Endothelial cell of umbilical vein (primary cell): ENCODE results near the gene CNOT6. TPM values are rescaled to one million over a fixed set of nuclear protein-coding genes. Genes with fewer than 3 reads are reported as not detected.

Source experiments
- BruUV-seq: library from RNA; stranded (reverse); fragments of 400-500 nt; replicated peaks from 2 replicates; lab custom pipeline; 2021; lab: Mats Ljungman, UMichigan
- CTCF ChIA-PET: fragments of 300-600, 350-600 bp; sonication (Branson Sonifier 250); formaldehyde crosslinking; loops from one replicate; lab custom pipeline; 2021; ENCODE audit warnings: antibody characterized with exemption, inconsistent platforms; lab: Charles Lee
- POLR2A ChIA-PET: fragments of 300-600, 350-600 bp; sonication (Branson Sonifier 250); formaldehyde crosslinking; loops from one replicate; lab custom pipeline; 2021; ENCODE audit warnings: antibody characterized with exemption, inconsistent platforms; lab: Charles Lee
- DNase-seq: peaks from one replicate; pipeline ENCODE4 v3.0.0-alpha.2; 2011; ENCODE audit warnings: low read depth, low spot score
- FAIRE-seq: peaks from 2 replicates; lab custom pipeline; 2011; peaks lifted over from hg19 to GRCh38; lab: Jason Lieb, UNC
- H2AFZ ChIP-seq: 2 replicates; pipeline ENCODE4 v1.6.0; 2012; ENCODE audit warnings: low read depth, low read length, control low read depth, inconsistent platforms
- H3K27ac ChIP-seq: 2 replicates; pipeline ENCODE4 v1.5.1; 2011; ENCODE audit warnings: low read depth, mild to moderate bottlenecking, control low read depth, low read length, moderate library complexity; ENCODE audit not compliant: insufficient read depth
- H3K27me3 ChIP-seq, 2 experiments: 2 replicates each; pipeline versions ENCODE4 v1.6.0 to v1.6.1; 2011; ENCODE audit warnings: low read length in 2 of 2, mixed read lengths in 1 of 2; ENCODE audit not compliant: control insufficient read depth in 2 of 2, insufficient read depth in 2 of 2
- H3K36me3 ChIP-seq, 2 experiments: 2 replicates in 1 of 2; 3 replicates in 1 of 2; pipeline ENCODE4 v1.5.1; 2011; ENCODE audit warnings: low read length in 2 of 2, mild to moderate bottlenecking in 1 of 2, moderate library complexity in 1 of 2; ENCODE audit not compliant: control insufficient read depth in 2 of 2, insufficient read depth in 2 of 2; ENCODE audit errors: extremely low read depth in 1 of 2
- H3K4me1 ChIP-seq: 3 replicates; pipeline ENCODE4 v1.5.1; 2011; ENCODE audit warnings: mild to moderate bottlenecking, low read length; ENCODE audit not compliant: control insufficient read depth, insufficient read depth; ENCODE audit errors: extremely low read depth
- H3K4me2 ChIP-seq: 2 replicates; pipeline ENCODE4 v1.6.1; 2011; ENCODE audit warnings: low read length, control low read depth, mixed read lengths; ENCODE audit not compliant: insufficient read depth
- H3K4me3 ChIP-seq, 3 experiments: fragments of 200-600 bp in 1 of 3; sonication (generic), shearing (Covaris generic) in 1 of 3; replicated peaks in 1 of 3; 2 replicates each; pipeline ENCODE4 v1.5.1; 2011 to 2016; ENCODE audit warnings: control low read depth in 3 of 3, low read length in 3 of 3, mild to moderate bottlenecking in 2 of 3, inconsistent platforms in 1 of 3, low read depth in 1 of 3, moderate library complexity in 1 of 3; ENCODE audit not compliant: insufficient read depth in 1 of 3
- H3K79me2 ChIP-seq: 2 replicates; pipeline ENCODE4 v1.6.0; 2012; ENCODE audit warnings: low read length, inconsistent platforms; ENCODE audit not compliant: control insufficient read depth, insufficient read depth
- H3K9ac ChIP-seq: replicated peaks from 2 replicates; pipeline ENCODE3; 2011; ENCODE audit warnings: low read length, control low read depth; ENCODE audit not compliant: insufficient read depth; ENCODE audit errors: extremely low read depth
- H3K9me1 ChIP-seq: replicated peaks from 3 replicates; pipeline ENCODE4 v1.6.0; 2011; ENCODE audit warnings: mild to moderate bottlenecking, low read length; ENCODE audit not compliant: control insufficient read depth, insufficient read depth; ENCODE audit errors: extremely low read depth
- H3K9me3 ChIP-seq: replicated peaks from 2 replicates; pipeline ENCODE4 v1.5.1; 2012; ENCODE audit warnings: low read length, inconsistent platforms; ENCODE audit not compliant: control insufficient read depth, insufficient read depth
- H4K20me1 ChIP-seq: replicated peaks from 2 replicates; pipeline ENCODE3; 2011; ENCODE audit warnings: mild to moderate bottlenecking, low read length; ENCODE audit not compliant: control insufficient read depth, insufficient read depth; ENCODE audit errors: extremely low read depth
- CTCF ChIP-seq, 2 donors: IDR thresholded peaks; 1 replicate in 1 of 2; 2 replicates in 1 of 2; pipeline ENCODE4 v1.5.1; 2011; ENCODE audit warnings: low read length in 2 of 2, mild to moderate bottlenecking in 2 of 2, moderate library complexity in 2 of 2, control low read depth in 1 of 2, inconsistent platforms in 1 of 2, low read depth in 1 of 2; ENCODE audit not compliant: insufficient read depth in 1 of 2; ENCODE audit errors: extremely low read depth in 1 of 2
- EZH2 ChIP-seq: IDR thresholded peaks from 2 replicates; pipeline ENCODE4 v1.6.1; 2012; ENCODE audit warnings: borderline replicate concordance, low read depth, mild to moderate bottlenecking, moderate library complexity, low read length, inconsistent platforms; ENCODE audit not compliant: severe bottlenecking
- FOS ChIP-seq: IDR thresholded peaks from 2 replicates; pipeline ENCODE4 v1.6.1; 2011; ENCODE audit warnings: mild to moderate bottlenecking, low read length, moderate library complexity, borderline replicate concordance; ENCODE audit not compliant: insufficient read depth
- GATA2 ChIP-seq: IDR thresholded peaks from 2 replicates; pipeline ENCODE4 v1.7.0; 2011; ENCODE audit warnings: low read depth, mild to moderate bottlenecking, moderate library complexity, mixed read lengths, low read length; ENCODE audit not compliant: insufficient read length, insufficient read depth
- JUN ChIP-seq: IDR thresholded peaks from 2 replicates; pipeline ENCODE4 v1.6.1; 2011; ENCODE audit warnings: borderline replicate concordance, low read depth; ENCODE audit not compliant: insufficient read length, insufficient read depth
- MAX ChIP-seq: IDR thresholded peaks from 2 replicates; pipeline ENCODE4 v1.6.1; 2011; ENCODE audit not compliant: insufficient read depth, insufficient read length
- MYC ChIP-seq: IDR thresholded peaks from one replicate; pipeline ENCODE4 v1.6.1; 2011; ENCODE audit warnings: mild to moderate bottlenecking, low read depth, low read length
- POLR2A ChIP-seq: IDR thresholded peaks from 2 replicates; pipeline ENCODE4 v1.6.1; 2012; ENCODE audit warnings: low read depth, mild to moderate bottlenecking, control low read depth, low read length
- POLR2AphosphoS5 ChIP-seq: IDR thresholded peaks from 2 replicates; pipeline ENCODE4 v1.6.1; 2012; ENCODE audit warnings: low read depth, mild to moderate bottlenecking, control low read depth, low read length, moderate library complexity; ENCODE audit not compliant: insufficient read depth
- dilution Hi-C: fragments of 300-500 bp; cut with MboI; formaldehyde crosslinking; loops from one replicate; pipeline ENCODE4 v1.15.0; 2019; ENCODE audit warnings: low sequenced_read_pairs; ENCODE audit not compliant: extremely low pct_ligation_motif_present
- intact Hi-C: fragments of 100-400 bp; cut with micrococcal nuclease; formaldehyde crosslinking; loops from one replicate; pipeline ENCODE4 v1.10.0; 2022
- polyA plus RNA-seq, 4 experiments: library from polyadenylated mRNA; depleted of rRNA in 3 of 4; stranded (reverse) in 3 of 4; unstranded in 1 of 4; fragments of >200 nt; gene quantifications; 2 replicates each; pipeline versions ENCODE4 v1.2.1 to v1.2.3, GENCODE V29; 2011 to 2012; ENCODE audit warnings: missing spikeins in 1 of 4
- total RNA-seq: library from RNA; stranded (reverse); gene quantifications from 2 replicates; pipeline ENCODE4 v1.2.3, GENCODE V29; 2021

Gene CNOT6
- total and polyA plus RNA-seq, 2 donors (not counting 3 experiments of a cell fraction or from before 2014, with no cell fraction given), result 9.2 to 33.8 TPM

- POLR2A ChIA-PET, result no interaction called here
- intact Hi-C loops, result no loop called here
- no peak overlapping the region for H3K9ac ChIP-seq
Observed at GRCh38 chr5:180596115-180596667, 102.0 kb downstream of the CNOT6 start.

GRCh38 chr5:180596668-180597231 is 102.6 kb downstream of the CNOT6 start:
- FAIRE-seq, result no peak
- Histone ChIP-seq H3K4me2 (no peak overlapping the region), H3K36me3 (no peaks in the 10 kb centered on the region), H3K4me1 (no peaks in the 10 kb centered on the region), H3K9me1 (no peaks in the 10 kb centered on the region), H3K27me3 (peaks cover 6 to 9% of the 10 kb centered on the region in 2 experiments), H3K4me3 (no peak overlapping the region), H2AFZ (no peak overlapping the region), H3K9me3 (no peaks in the 10 kb centered on the region), H3K27ac (no peak overlapping the region), H3K9ac (no peak overlapping the region), H4K20me1 (no peaks in the 10 kb centered on the region), H3K79me2 (no peaks in the 10 kb centered on the region)
- intact Hi-C loops, result no loop called here
- ChIA-PET CTCF (no interaction called here), POLR2A (no interaction called here)
- dilution Hi-C loops, result no loop called here
- DNase-seq, result no peak
- no peak for TF ChIP-seq FOS
- TF ChIP-seq CTCF (IDR thresholded peaks at IDR 0.05; ENCODE audit: extremely low read depth in 1 of 2, insufficient read depth in 1 of 2, low read depth in 1 of 2, low read length in 2 of 2), result no peak
- TF ChIP-seq POLR2AphosphoS5, result no peak
- no peak for TF ChIP-seq MAX
- no peak for TF ChIP-seq EZH2
- no peak for TF ChIP-seq MYC
- TF ChIP-seq GATA2, result no peak
- no peak for TF ChIP-seq POLR2A
- no peak for TF ChIP-seq JUN
- BruUV-seq, result no TSS peak

More at GRCh38 chr5:180596115-180596667, 102.0 kb downstream of the CNOT6 start:
- Histone ChIP-seq H4K20me1 (no peaks in the 10 kb centered on the region), H2AFZ (no peak overlapping the region), H3K4me1 (no peaks in the 10 kb centered on the region), H3K9me1 (no peaks in the 10 kb centered on the region), H3K4me3 (no peak overlapping the region), H3K27me3 (peaks cover 6 to 14% of the 10 kb centered on the region in 2 experiments), H3K36me3 (no peaks in the 10 kb centered on the region), H3K9me3 (no peaks in the 10 kb centered on the region), H3K27ac (no peak overlapping the region), H3K79me2 (no peaks in the 10 kb centered on the region), H3K4me2 (no peak overlapping the region)
- no peak for TF ChIP-seq JUN
- no TSS peak for BruUV-seq
- dilution Hi-C loops, result no loop called here
- no peak for DNase-seq
- no peak for FAIRE-seq
- CTCF ChIA-PET, result interaction anchor here (2.3 kb wide), 1 partner anchor 10 kb away, joined by 7 read pairs; no protein-coding TSS in a partner anchor
